Measurements from ENCODE around the gene ZC3H7A. TPM values are rescaled to one million over a fixed set of nuclear protein-coding genes. Genes with fewer than 3 reads are reported as not detected.

ZC3H7A gene
- total RNA-seq, 1 experiment from 2014 or later = 20.5 TPM

DNA sequence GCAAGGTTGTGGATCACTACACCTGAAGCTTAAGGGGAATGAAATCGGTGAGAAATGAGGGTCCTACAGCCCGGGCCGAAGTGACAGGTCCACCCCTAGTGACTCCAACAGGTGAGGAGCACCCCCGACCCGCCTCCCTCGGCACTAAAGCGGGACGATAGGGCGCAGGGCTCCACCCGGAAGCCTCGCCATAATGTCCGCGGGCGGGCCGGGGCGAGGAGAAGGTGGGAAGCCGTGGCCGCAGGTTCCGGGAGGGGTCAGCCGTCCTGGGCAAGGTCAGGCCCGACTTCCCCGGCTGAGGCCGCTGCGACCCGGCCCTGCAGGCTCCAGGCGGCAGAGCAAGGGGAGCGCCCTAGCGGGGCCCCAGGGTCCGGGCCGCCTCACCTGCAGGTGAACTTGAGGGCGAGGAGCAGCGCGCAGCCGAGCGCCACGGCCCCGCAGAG is 54.9 kb downstream of the ZC3H7A start:
- no peak for DNase-seq (ENCODE audit: extremely low read depth, low read depth)

DNA sequence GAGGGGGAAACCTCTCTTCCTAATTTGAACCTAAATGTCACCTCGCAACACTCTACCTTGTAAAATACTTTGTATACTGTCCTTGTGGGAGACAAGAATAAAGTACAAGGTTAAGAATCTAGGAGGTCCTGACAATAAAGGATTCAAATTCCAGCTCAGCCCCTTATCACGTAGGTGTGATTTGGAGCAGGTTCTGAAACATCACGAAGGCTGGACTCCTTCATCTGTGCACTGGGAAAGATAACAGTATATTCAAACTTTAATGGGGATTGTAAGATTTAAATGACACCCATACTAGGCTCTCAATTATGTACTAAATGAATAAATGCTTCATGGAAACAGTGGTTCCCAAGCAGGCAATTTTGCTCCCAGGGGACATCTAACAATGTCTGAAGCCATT is 56.5 kb downstream of the ZC3H7A start:
- DNase-seq (ENCODE audit: extremely low read depth, low read depth) = no peak

DNA sequence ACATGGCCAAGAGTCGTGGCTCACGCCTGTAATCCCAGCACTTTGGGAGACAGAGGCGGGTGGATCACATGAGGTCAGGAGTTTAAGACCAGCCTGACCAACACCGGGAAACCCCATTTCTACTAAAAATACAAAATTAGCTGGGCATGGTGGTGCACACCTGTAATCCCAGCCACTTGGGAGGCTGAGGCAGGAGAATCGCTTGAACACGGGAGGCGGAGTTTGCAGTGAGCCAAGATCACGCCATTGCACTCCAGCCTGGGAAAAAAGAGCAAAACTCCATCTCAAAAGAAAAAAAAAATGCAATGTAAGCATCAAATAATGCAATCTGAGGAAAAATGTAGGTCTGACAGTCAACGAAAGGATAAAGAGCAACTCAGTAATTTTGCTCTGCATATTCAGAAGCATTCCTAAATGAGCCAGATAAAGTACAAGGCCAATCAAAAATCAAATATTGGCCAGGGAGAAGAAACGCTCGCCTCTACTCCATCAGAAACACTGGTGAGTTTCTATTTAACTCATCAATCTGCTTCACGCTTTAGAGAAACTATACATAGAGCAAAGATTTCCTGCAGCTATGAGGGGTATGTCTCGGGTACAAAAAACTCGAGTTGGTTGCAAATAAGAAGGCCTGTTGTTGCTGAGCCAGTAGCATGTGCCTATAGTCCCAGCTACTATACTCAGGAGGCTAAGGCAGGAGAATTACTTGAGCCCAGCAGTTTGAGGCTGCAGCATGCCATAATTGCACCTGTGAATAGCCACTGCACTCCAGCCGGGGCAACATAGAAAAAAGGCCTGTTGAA is 58.1 kb downstream of the ZC3H7A start:
- DNase-seq (ENCODE audit: extremely low read depth, low read depth) = no peak

DNA sequence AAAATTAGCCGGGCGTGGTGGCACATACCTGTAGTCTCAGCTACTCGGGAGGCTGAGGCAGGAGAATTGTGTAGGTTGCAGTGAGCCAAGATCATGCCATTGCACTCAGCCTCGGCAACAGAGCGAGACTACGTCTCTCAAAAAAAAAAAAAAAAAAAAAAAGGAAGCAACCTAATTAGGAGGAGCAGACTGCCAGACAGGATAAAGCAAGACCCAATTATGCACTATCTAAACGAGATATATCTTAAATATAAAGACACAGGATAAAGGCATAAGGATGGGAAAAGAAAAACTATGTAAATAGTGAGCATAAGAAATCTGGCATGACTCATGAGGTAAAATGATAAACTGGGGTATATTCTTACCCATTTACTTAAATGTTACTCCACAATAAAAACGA is 59.3 kb downstream of the ZC3H7A start:
- no peak for DNase-seq (ENCODE audit: extremely low read depth, low read depth)

DNA sequence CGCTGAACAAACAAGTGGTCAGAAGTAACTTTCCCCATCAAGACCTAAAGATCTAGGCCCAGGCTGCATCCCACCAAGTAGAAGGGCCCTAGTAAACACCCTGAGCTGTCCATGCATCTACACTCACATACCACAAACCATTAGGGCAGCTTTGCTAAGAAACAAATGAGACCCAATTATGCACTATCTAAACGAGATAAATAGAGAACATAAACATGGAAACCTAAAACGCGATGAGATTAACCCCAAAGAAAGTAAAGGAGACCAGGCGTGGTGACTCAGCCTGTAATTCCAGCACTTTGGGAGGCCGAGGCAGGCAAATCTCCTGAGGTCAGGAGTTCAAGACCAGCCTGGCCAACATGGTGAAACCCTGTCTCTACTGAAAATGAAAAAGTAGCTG is 60.2 kb downstream of the ZC3H7A start:
- DNase-seq (ENCODE audit: extremely low read depth, low read depth) = no peak

DNA sequence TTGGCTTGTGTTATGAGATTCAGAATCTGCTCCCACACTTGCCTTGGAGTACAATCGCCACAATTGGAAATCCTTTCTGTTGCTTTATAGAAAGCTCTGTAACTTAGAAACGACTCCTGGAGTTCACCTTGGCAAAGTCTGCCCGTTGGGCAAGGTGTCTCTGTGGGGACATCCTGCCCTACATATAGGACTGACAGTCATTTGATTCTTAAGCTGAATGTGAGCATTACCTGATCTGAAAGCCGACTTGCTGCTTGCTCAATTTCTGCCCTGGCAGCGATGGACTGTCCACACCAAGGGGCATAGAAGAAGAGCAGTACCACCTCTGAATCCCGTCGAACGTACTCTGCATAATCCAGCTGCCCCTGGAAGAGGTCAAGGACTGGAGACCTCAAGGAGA is 61.3 kb downstream of the ZC3H7A start:
- no peak for DNase-seq (ENCODE audit: extremely low read depth, low read depth)

DNA sequence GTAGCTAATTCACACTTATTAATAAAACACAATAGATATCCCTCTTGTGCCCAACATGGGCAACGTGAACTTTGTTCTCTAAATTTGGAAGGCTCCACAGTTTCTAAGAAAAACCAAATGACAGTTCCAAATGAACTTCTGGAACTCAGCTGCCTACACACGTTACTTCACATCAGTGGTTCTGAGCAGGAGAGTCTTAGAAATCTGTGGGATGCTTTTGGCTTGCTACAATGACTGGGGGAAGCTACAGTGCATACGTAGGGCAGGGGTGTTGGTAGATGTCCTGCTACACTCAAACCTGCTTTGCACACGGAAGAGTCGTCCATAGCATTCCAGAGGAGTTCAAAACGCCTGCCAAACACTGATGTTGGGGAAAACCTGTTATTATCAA is 62.4 kb downstream of the ZC3H7A start:
- DNase-seq (ENCODE audit: extremely low read depth, low read depth) = no peak

DNA sequence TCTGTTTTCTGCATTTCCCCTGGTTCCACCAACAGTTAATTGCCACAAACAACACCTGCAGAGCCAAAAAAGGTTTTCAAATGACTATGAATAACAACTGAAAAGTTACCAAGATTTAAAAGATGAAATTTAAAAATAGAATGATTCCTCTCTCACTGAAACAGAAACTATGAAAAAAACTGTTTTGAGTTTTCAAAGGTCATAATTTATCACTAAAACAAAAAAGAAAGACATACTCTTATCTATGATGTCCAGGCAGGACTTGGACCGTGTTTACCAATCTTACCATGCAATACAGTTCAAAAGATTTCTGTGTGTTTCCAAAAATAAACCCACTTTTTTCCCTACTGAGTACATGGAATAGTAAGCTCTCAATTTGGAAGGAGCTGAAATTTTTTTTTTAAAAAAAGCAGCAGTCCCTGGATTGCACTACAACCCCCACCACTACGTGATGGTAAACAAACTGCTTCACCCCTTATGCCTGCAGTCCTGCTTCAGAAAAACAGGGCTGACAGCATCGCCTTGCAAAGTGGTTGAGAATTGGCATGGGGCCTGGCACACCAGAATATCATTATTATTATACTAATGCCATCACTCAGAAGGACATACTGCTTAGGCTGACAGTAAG is 62.9 kb downstream of the ZC3H7A start:
- no peak for DNase-seq (ENCODE audit: extremely low read depth, low read depth)

DNA sequence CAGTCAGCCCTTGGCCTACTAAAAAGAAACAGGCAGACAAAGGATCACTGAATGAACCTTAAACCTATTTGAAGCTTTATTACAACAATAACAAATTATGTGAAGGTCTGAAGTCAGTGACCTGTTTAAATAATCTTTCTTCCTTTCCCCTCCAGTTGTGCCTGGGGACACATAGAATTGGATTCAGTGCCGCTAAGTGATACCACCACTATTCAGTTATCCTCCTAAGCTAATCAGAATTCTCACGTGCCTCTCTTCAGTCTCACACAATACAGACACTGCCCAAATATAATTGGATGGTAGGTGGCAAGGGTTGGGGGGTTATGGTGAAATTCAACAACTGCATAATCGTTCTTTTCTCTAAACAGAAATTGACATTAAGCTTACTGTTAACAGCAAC is 65.8 kb downstream of the ZC3H7A start:
- DNase-seq (ENCODE audit: extremely low read depth, low read depth) = no peak

DNA sequence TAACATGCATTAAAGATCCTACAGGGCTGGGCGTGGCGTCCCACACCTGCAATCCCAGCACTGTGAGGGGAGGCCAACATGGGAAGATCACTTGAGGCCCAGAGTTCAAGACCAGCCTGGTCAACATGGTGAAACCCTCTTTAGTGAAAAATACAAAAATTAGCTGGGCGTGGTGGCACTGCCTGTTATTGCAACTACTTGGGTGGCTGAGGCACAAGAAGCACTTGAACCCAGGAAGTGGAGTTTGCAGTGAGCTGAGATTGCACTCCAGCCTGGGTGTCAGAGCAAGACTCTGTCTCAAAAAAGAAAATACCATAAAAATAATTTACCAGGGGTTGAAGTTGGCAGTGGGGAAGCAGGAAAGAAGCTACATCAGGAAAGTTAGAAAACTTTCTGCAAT is 67.3 kb downstream of the ZC3H7A start:
- DNase-seq (ENCODE audit: extremely low read depth, low read depth) = no peak

DNA sequence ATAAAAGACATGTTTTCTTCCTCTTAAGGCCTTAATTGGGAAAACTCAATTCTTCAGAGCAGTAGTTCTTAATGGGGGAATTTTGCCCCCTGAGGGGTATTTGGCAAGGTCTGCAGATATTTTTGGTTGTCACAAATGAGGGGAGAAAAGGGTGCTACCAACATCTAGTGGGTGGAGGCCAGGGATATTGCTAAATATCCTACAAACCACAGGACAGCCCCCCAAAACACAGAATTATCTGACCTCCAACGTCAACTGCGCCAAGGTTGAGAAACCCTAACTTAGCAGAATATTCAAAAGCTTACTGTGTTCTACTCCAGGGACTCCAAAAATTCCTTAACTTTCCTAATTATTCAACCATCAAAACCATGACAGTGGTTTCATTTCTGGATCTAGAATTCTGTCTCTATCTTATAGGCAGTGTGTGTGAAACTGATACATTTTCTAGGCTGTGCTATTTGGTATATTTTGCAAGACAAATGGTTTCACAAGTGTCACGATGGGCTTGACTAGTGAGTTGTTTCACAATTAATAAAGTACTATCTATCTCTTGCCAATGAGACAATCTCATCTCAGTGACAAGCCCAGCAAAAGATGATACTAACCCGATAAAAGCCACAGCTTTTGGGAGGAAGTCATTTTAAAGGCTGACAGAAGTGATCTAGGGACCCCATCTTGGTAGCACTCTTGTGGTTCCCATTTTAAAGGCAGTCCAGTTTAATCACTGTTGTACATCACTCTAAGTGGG is 69.1 kb downstream of the ZC3H7A start:
- DNase-seq (ENCODE audit: extremely low read depth, low read depth) = no peak

DNA sequence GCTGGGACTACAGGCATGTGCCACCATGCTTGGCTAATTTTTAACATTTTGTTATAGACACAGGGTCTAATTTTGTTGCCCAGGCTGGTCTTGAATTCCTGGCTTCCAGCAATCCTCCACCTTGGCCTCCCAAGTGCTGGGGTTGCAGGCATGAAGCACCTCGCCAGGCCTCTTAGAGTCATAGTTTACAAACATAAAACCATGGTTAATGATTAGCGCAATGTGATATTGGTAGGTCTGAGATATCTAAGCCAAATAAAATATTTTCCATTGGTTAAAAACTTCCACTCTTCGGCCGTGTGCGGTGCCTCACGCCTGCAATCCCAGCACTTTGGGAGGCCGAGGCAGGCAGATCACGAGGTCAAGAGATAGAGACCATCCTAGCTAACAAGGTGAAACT is 71.0 kb downstream of the ZC3H7A start:
- DNase-seq (ENCODE audit: extremely low read depth, low read depth) = no peak

DNA sequence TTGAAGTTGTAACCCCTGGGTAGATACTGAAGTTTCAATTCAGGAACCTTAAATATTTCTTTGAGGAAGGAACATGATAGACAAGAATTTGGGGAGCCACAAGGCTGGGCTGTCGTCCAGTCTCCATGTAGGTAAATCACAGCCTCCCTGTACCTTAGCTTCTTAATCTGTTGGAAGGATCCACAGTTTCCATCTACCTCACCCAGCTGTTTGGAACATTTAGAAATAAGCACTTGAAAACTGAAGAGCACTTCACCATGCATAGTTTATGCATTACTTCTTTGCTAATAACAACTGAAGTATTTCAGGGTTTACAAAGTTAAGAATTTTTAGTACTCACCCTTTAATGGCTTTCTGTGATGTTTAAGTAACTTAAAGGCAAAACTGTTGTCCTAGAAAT is 71.6 kb downstream of the ZC3H7A start:
- DNase-seq (ENCODE audit: extremely low read depth, low read depth) = no peak

DNA sequence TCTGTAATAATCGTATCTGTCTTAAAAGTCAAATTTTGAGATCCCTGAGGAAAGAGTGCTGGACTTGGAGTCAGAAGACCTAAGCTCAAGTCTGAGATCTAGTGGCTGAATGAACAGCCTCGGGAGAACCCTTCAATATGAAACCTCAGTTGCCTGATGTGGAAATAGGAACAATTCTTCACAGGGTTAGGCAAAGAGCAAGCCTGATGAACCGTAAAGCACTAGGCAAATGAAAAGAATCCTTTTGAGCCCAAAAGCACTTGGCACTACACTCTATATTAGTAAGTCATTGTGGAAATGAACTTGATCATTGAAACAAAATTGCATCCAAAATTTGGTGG is 74.6 kb downstream of the ZC3H7A start:
- DNase-seq (ENCODE audit: extremely low read depth, low read depth) = no peak

DNA sequence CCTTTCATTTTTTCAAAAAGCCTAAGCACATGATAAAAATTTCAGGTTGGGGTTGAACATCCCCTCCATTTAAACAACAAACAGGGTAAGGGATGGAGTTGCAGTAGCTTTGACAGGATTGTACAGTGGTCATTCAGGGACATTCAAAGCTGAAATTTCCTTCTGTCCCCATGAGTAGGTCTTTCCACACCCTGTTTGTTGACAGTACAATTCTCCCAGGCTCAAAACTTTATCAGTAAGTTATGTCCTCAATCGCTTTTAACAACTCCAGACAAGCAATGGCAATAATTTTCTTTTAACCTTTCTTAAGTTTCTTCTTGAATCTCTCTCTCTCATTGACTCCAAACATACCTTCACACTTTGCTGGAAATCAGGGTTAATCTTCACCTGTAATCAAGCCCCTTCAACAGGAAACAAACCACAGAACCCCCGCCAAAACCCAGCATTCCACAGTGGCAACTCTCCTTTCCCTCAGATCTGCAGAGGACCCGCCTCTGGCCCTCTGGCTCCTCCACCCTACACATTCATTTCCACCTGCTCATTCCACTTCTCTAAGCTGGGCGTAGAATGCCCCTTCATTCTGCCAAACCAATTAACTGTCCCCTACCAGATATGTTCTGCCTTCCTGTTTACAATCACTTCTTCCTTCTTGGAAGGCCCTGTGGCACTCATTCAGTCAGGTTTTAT is 75.1 kb downstream of the ZC3H7A start:
- DNase-seq (ENCODE audit: extremely low read depth, low read depth) = no peak

DNA sequence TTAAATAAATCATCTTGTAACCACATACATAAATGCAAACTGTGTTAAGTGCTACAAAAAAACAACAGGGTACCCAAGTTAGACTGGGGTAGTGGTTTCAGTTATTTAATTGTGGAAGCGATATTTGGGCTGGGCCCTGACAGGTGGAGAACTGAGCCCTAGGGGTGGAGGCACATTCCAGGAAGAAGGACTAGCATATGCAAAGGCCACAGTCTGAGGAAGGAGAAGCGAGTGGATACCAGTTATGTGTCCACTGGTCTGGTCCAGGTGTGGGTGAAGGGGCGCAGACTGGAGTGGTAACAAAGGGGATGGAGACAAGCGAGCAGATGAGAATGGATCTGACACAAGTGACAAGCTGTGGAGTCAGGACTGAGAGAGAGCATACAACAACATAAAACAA is 77.3 kb downstream of the ZC3H7A start:
- no peak for DNase-seq (ENCODE audit: extremely low read depth, low read depth)

DNA sequence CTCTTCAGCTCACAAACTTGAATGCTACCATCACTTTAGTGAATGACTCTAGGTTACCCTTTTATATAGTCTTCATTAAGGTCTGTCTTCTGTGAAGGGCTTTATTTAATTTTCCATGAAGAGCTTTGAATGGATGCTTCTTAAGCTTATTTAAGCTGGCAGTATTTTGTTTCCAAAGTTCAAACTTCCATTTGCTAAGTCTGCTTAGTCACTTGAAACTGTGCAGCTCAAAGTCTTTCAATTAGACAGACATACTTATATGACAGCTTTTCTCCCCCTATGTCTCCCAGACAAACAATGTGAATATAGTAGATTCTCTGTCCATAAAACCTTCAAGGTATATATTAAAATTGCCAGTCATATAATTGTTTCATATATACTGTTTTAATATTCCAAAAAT is 77.9 kb downstream of the ZC3H7A start:
- no peak for DNase-seq (ENCODE audit: extremely low read depth, low read depth)

DNA sequence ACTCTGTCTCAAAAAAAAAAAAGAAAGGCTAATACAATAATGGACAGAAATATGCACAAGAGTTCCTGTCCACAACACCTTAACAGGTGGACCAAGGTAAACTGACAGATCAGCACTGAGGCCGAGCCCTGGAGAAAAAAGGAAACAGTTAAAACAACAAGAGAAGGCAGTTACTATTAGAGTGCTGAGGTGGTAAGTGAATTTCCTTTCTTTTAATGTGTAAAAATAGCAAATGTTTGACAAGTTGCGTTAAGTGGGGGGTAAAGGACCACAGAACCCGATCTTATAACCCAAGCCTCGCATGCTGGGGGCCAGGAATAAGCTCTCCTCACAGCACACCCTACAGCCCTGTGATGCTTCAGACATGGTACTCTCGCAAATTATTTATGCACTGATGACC is 79.2 kb downstream of the ZC3H7A start:
- no peak for DNase-seq (ENCODE audit: extremely low read depth, low read depth)

DNA sequence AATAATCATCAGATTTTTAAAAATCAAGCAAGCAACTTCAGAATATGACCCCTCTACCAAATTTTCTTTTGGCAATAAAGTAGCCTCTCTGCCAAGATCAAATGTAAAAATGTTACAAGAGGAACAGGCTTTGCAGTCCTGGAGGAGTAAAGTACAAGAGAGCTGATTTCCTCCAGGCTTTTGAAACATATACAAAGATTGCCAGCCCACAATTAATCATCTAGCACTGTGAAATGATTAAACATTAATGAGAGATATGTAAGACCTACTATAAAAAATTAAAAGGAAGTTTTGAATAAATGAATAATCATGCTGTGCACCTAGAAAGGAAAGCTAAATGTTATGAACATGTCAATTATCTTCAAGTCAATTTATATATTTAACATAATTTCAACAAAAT is 80.7 kb downstream of the ZC3H7A start:
- no peak for DNase-seq (ENCODE audit: extremely low read depth, low read depth)

DNA sequence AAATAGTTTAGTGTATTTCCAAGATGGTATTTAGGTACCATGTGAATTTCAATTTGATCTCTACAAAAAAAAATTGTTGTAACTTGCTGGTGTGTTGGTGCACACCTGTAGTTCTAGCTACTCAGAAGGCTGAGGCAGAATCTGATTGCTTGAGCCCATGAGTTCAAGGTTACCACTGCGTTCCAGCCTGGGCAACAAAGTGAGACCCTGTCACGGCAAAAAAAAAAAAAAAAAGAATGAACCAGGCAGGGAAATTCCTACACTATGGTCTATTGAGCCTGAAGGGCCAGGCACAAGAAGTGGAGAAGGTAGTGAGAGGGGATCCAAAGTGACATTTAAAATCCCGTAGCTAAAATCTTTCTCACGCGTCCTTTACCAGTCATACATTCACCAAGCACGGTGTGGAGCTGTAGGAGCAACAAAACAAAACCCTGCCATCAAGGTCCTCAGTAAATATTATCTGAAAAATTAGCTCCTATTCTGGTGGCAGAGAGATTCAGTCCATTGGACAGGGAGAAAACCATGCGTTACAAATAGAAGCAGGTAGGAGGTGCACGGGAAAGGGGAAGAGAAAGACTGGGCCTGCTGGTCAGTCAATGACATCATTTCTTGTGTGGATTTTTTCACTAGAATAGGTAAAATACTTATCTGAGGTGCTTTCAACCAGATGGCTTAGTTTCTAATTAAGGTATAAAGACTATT is 81.7 kb downstream of the ZC3H7A start:
- DNase-seq (ENCODE audit: extremely low read depth, low read depth) = no peak

DNA sequence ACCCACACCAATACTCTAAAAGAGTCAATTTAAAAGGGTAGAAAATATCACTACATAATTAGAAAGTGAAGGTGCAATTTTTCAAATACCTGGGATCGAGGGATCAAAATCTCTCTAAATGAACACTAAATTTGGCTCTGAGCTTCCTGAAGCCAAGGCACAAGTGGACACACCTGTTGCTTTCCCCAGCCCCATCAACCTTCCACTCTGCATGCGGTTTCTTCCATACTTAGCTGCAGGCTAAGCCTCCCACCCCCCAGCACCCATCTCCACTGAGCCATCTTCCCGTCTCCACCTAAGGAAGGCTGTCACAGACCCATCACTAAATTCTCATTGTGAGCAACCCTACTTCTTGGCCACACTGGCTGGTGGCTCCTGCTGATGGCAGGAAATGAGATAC is 84.9 kb downstream of the ZC3H7A start:
- no peak for DNase-seq (ENCODE audit: extremely low read depth, low read depth)

Data from NCI-H460 (cell line).